HepG2 (cell line): ENCODE data around the gene ASB16. TPM values are rescaled to one million over a fixed set of nuclear protein-coding genes. Genes with fewer than 3 reads are reported as not detected.

Experiments used
- CCDC6 ChIP-seq: sonication (generic); formaldehyde crosslinking; IDR thresholded peaks from 2 replicates; pipeline ENCODE4 v1.8.1; 2022; ENCODE audit warnings: mild to moderate bottlenecking, missing genetic modification reagents, moderate library complexity
- CREM ChIP-seq, 2 experiments: sonication (generic) in 1 of 2; formaldehyde crosslinking in 1 of 2; IDR thresholded peaks; 2 replicates each; pipeline versions ENCODE4 v1.4.0 to v1.6.1; 2016 to 2020; ENCODE audit warnings: antibody characterized with exemption in 1 of 2, mild to moderate bottlenecking in 1 of 2, missing genetic modification reagents in 1 of 2
- HNF4A ChIP-seq: sonication (generic); formaldehyde crosslinking; IDR thresholded peaks from 2 replicates; pipeline ENCODE4 v1.4.0; 2020; ENCODE audit warnings: missing genetic modification reagents
- MEIS1 ChIP-seq: sonication (generic); formaldehyde crosslinking; IDR thresholded peaks from 2 replicates; pipeline ENCODE4 v1.9.0; 2021; ENCODE audit warnings: mild to moderate bottlenecking, missing genetic modification reagents, moderate library complexity, borderline replicate concordance
- MYPOP ChIP-seq: sonication (generic); formaldehyde crosslinking; IDR thresholded peaks from 2 replicates; pipeline ENCODE4 v1.8.1; 2023; ENCODE audit warnings: mild to moderate bottlenecking, moderate library complexity, missing genetic modification reagents
- NR2F1 ChIP-seq, 2 experiments: fragments of 450-650 bp in 1 of 2; formaldehyde crosslinking in 1 of 2; IDR thresholded peaks; 2 replicates each; pipeline versions ENCODE4 v1.5.0 to v1.6.1; 2016 to 2020; ENCODE audit warnings: mild to moderate bottlenecking in 1 of 2, missing compliant biosample characterization in 1 of 2, missing genetic modification reagents in 1 of 2, moderate library complexity in 1 of 2
- POGZ ChIP-seq: sonication (generic); formaldehyde crosslinking; IDR thresholded peaks from 2 replicates; pipeline ENCODE4 v1.4.0; 2020; ENCODE audit warnings: mild to moderate bottlenecking, missing genetic modification reagents
- RBAK ChIP-seq: sonication (generic); formaldehyde crosslinking; IDR thresholded peaks from 2 replicates; pipeline ENCODE4 v1.5.1; 2020; ENCODE audit warnings: mild to moderate bottlenecking, missing genetic modification reagents
- RCOR2 ChIP-seq: IDR thresholded peaks from 2 replicates; pipeline ENCODE4 v1.6.1; 2016; ENCODE audit warnings: missing biosample characterization, missing genetic modification reagents
- SNAI1 ChIP-seq: sonication (generic); formaldehyde crosslinking; IDR thresholded peaks from 2 replicates; pipeline ENCODE4 v1.5.0; 2020; ENCODE audit warnings: mild to moderate bottlenecking, missing genetic modification reagents, borderline replicate concordance
- SP1 ChIP-seq, 2 experiments: fragments of 450-650 bp in 1 of 2; sonication (generic) in 1 of 2; formaldehyde crosslinking in 1 of 2; IDR thresholded peaks; 2 replicates each; pipeline versions ENCODE4 v1.4.0 to v1.6.1; 2016 to 2020; ENCODE audit warnings: missing genetic modification reagents in 1 of 2
- TIGD3 ChIP-seq: sonication (generic); formaldehyde crosslinking; IDR thresholded peaks from 2 replicates; pipeline ENCODE4 v1.5.1; 2020; ENCODE audit warnings: mild to moderate bottlenecking, missing genetic modification reagents, borderline replicate concordance
- XBP1 ChIP-seq: sonication (generic); formaldehyde crosslinking; IDR thresholded peaks from 2 replicates; pipeline ENCODE4 v1.5.0; 2020; ENCODE audit warnings: missing genetic modification reagents
- ZMYM3 ChIP-seq: sonication (generic); formaldehyde crosslinking; IDR thresholded peaks from 2 replicates; pipeline ENCODE4 v1.5.1; 2020; ENCODE audit warnings: mild to moderate bottlenecking, missing genetic modification reagents
- ZNF441 ChIP-seq: sonication (generic); formaldehyde crosslinking; IDR thresholded peaks from 2 replicates; pipeline ENCODE4 v1.7.0; 2021; ENCODE audit warnings: missing genetic modification reagents, borderline replicate concordance
- ZNF496 ChIP-seq: sonication (generic); formaldehyde crosslinking; IDR thresholded peaks from 2 replicates; pipeline ENCODE4 v1.8.1; 2023; ENCODE audit warnings: mild to moderate bottlenecking, moderate library complexity, missing genetic modification reagents; ENCODE audit not compliant: insufficient replicate concordance
- ZNF552 ChIP-seq: sonication (generic); formaldehyde crosslinking; IDR thresholded peaks from 2 replicates; pipeline ENCODE4 v1.9.0; 2022; ENCODE audit warnings: missing genetic modification reagents, mild to moderate bottlenecking, borderline replicate concordance
- ZNF564 ChIP-seq: sonication (generic); formaldehyde crosslinking; IDR thresholded peaks from 2 replicates; pipeline ENCODE4 v1.8.1; 2023; ENCODE audit warnings: mild to moderate bottlenecking, missing genetic modification reagents
- ZNF616 ChIP-seq: sonication (generic); formaldehyde crosslinking; IDR thresholded peaks from 2 replicates; pipeline ENCODE4 v1.5.0; 2020; ENCODE audit warnings: low read depth, mild to moderate bottlenecking, missing genetic modification reagents
- ZNF841 ChIP-seq: sonication (generic); formaldehyde crosslinking; IDR thresholded peaks from 2 replicates; pipeline ENCODE4 v1.8.1; 2023; ENCODE audit warnings: missing genetic modification reagents, borderline replicate concordance
- polyA plus RNA-seq, 8 experiments: library from polyadenylated mRNA; depleted of rRNA in 3 of 8; stranded (reverse) in 7 of 8; unstranded in 1 of 8; fragments of >200 nt; fragmentation: Illumina TruSeq in 4 of 8; extraction: Trizol in 4 of 8; gene quantifications; 2 replicates each; pipeline versions ENCODE4 v1.2.1 to v1.2.3, GENCODE V29; 2011 to 2016; ENCODE audit warnings: low read depth in 4 of 8, missing spikeins in 1 of 8, mixed read lengths in 1 of 8; ENCODE audit not compliant: insufficient read depth in 1 of 8
- total RNA-seq, 5 experiments: library from RNA; depleted of rRNA; stranded (reverse); fragments of >200 nt; fragmentation: Illumina TruSeq; extraction: Trizol; gene quantifications; 2 replicates each; pipeline ENCODE4 v1.2.3, GENCODE V29; 2016; ENCODE audit warnings: low read depth in 1 of 5
- TF ChIP-seq, protein P1 (sequence below): conservative IDR thresholded peaks from 2 replicates; pipeline ENCODE4 v1.6.1; 2018; ENCODE audit warnings: missing genetic modification reagents
- TF ChIP-seq, protein P2 (sequence below): sonication (generic); formaldehyde crosslinking; IDR thresholded peaks from 2 replicates; pipeline ENCODE4 v1.4.0; 2020; ENCODE audit warnings: mild to moderate bottlenecking, missing genetic modification reagents
- TF ChIP-seq, protein P3 (sequence below): sonication (generic); formaldehyde crosslinking; IDR thresholded peaks from 2 replicates; pipeline ENCODE4 v1.4.0; 2020; ENCODE audit warnings: missing genetic modification reagents, borderline replicate concordance

ASB16 gene
- total and polyA plus RNA-seq, 2 of the 13 experiments (the other 11 are each of a cell fraction or from before 2014, with no cell fraction given) = 0.07 TPM; not detected in 1

DNA sequence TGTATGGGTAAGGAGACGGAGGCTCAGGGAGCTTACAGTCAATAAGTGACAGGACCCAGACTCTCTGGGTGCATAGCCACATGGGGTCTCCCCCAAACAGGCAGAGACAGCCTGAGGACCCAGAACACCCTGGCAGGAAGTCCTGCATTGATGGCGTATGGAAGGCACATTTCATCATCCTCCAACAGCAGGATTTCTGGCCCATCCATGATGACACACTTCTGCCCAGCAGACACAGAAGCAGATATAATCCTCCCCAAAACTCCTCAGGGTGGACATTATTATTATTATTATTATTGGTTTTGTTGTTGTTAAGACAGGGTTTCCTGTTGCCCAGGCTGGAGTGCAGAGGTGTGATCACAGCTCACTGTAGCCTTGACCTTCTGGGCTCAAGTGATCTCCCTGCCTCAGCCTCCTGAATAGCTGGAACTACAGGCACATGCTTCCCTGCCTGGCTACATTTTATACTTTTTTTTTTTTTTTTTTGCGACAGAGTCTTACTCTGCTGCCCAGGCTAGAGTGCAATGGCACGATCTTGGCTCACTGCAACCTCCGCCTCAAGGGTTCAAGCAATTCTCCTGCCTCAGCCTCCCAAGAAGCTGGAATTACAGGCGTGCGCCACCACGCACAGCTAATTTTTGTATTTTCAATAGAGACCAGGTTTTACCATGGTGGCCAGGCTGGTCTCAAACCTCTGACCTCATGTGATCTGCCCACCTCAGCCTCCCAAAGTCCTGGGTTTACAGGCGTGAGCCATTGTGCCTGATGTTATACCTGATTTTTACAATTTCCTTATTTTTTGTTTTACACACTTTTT lies 35.5 kb upstream of the ASB16 start (continued):
- TF ChIP-seq SNAI1 = no peak
- TF ChIP-seq ZNF616 (CRISPR knock-in tag) = no peak
- TF ChIP-seq, protein P1, sequence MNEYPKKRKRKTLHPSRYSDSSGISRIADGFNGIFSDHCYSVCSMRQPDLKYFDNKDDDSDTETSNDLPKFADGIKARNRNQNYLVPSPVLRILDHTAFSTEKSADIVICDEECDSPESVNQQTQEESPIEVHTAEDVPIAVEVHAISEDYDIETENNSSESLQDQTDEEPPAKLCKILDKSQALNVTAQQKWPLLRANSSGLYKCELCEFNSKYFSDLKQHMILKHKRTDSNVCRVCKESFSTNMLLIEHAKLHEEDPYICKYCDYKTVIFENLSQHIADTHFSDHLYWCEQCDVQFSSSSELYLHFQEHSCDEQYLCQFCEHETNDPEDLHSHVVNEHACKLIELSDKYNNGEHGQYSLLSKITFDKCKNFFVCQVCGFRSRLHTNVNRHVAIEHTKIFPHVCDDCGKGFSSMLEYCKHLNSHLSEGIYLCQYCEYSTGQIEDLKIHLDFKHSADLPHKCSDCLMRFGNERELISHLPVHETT (CRISPR knock-in tag) = no peak
- no peak for TF ChIP-seq RBAK (CRISPR knock-in tag)
- TF ChIP-seq RCOR2 (CRISPR knock-in tag) = no peak
- TF ChIP-seq MEIS1 (CRISPR knock-in tag) = no peak
- TF ChIP-seq NR2F1 (CRISPR knock-in tag; IDR thresholded peaks at IDR 0.05) = peak; percentile 28 to 67; a peak in 3 of 4 replicates
- TF ChIP-seq, protein P2, sequence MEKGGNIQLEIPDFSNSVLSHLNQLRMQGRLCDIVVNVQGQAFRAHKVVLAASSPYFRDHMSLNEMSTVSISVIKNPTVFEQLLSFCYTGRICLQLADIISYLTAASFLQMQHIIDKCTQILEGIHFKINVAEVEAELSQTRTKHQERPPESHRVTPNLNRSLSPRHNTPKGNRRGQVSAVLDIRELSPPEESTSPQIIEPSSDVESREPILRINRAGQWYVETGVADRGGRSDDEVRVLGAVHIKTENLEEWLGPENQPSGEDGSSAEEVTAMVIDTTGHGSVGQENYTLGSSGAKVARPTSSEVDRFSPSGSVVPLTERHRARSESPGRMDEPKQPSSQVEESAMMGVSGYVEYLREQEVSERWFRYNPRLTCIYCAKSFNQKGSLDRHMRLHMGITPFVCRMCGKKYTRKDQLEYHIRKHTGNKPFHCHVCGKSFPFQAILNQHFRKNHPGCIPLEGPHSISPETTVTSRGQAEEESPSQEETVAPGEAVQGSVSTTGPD = no peak
- no peak for TF ChIP-seq ZNF496
- no peak for TF ChIP-seq ZNF441 (CRISPR knock-in tag)
- TF ChIP-seq ZMYM3 = peak; percentile 85
- TF ChIP-seq ZNF841 (CRISPR knock-in tag) = no peak
- no peak for TF ChIP-seq POGZ (CRISPR knock-in tag)
- no peak for TF ChIP-seq CCDC6 (CRISPR knock-in tag)
- TF ChIP-seq MYPOP (CRISPR knock-in tag) = no peak
- TF ChIP-seq XBP1 = no peak
- no peak for TF ChIP-seq TIGD3
- TF ChIP-seq, protein P3, sequence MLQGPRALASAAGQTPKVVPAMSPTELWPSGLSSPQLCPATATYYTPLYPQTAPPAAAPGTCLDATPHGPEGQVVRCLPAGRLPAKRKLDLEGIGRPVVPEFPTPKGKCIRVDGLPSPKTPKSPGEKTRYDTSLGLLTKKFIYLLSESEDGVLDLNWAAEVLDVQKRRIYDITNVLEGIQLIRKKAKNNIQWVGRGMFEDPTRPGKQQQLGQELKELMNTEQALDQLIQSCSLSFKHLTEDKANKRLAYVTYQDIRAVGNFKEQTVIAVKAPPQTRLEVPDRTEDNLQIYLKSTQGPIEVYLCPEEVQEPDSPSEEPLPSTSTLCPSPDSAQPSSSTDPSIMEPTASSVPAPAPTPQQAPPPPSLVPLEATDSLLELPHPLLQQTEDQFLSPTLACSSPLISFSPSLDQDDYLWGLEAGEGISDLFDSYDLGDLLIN (CRISPR knock-in tag) = no peak
- TF ChIP-seq ZNF564 (CRISPR knock-in tag) = no peak
- TF ChIP-seq ZNF552 (CRISPR knock-in tag) = no peak
- no peak for TF ChIP-seq SP1 (IDR thresholded peaks at IDR 0.05)
- no peak for TF ChIP-seq SP1 (CRISPR knock-in tag; IDR thresholded peaks at IDR 0.05)
- TF ChIP-seq HNF4A = no peak
- no peak for TF ChIP-seq CREM (IDR thresholded peaks at IDR 0.05)
- TF ChIP-seq CREM (CRISPR knock-in tag; IDR thresholded peaks at IDR 0.05) = no peak
